Kidney tubule cell (primary cell): ENCODE results near the gene NT5E.
"Not testable (repeated sequence)": the region's sequence is repeated elsewhere in the genome, so short reads cannot be mapped to it uniquely, and the experiment has no call there.

ENCODE experiments used
- DNase-seq: peaks from one replicate; pipeline ENCODE4 v3.0.0-alpha.2; 2018; ENCODE audit warnings: low spot score

The NT5E gene

DNA sequence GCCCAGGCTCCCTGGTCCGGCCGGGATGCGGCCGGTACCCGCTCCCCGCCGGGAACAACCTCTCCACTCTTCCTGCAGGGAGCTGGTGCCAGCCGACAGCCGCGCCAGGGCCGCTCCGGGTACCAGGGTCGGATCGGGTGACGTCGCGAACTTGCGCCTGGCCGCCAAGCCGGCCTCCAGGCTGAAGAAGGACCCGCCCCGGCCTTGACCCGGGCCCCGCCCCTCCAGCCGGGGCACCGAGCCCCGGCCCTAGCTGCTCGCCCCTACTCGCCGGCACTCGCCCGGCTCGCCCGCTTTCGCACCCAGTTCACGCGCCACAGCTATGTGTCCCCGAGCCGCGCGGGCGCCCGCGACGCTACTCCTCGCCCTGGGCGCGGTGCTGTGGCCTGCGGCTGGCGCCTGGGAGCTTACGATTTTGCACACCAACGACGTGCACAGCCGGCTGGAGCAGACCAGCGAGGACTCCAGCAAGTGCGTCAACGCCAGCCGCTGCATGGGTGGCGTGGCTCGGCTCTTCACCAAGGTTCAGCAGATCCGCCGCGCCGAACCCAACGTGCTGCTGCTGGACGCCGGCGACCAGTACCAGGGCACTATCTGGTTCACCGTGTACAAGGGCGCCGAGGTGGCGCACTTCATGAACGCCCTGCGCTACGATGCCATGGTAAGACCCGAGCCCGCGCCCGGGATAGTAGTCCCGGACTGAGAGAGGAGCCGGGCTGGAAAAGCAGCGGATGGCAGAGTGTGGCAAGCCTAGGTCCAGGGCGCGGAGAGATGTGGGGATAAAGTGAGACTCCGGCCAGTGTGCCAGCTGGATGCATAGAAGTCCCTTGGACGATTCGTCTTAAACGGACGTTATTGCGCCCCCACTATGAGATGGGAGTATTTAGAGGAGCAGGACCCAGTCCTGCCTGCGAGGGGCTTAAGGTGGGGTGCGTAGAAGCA is at the start of gene NT5E:
Gene NT5E, plus strand, starts transcription at position 266 of the 942 bp plus-strand sequence. Its CDS starts 57 bp downstream, at position 323.
- DNase-seq: peak; percentile 89

DNA sequence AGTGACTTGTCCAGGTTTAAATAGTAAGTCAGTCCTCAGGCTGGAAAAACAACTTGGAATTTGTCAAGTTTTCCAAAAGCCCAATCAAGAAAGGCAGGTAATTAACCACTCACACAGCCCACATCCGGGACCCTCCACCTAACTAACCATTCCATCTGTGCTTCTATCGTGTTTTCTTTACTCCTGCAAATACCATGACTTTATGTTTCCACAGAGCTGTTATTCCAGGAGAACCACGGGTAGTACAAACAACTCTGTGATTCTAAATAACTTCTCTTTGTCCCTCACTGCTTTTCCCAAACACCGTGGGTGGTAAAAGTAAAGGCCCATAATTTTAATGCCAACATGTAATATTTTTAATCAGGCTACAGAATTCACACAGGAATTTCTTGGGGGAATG is 49.6 kb upstream of the NT5E start:
- no peak for DNase-seq

DNA sequence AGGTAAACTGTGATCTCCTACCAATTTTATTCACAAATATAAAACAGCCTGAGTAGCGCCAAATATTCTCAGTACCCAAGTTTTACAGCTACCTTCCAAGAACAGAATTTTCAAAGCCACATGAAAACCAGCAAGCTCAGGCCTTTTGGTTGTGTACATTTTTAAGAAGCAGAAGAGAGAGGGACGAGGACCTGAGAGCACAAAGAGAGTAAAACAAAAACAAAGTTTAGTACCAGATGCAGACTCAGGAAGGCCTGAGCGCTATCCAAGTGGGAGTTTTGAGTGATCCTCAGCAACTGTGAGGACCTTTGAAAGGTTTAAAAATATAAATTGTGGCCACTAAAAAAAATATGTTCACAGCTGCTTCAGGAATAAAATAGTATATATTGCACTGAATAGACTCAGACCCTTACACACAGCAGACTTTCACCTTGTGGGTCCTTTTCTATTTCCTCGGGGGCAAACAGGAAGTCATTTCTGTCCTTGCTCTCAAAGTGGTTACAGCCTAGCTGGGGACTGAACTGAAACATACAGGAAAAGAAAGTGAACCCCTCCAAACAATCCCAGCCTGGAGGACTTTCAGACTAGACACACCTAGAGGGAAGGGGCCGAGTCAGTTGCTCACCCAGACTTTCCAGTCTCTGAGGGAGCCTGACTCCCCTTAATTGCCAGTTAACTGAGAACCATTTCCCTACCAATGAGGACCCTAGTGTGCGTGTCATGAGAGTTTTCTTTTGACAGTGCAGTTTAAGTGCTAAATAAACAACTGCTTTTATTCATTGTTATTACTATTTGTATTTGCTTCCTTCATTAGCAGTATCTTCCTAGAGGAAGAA is 48.5 kb upstream of the NT5E start:
- no peak for DNase-seq

DNA sequence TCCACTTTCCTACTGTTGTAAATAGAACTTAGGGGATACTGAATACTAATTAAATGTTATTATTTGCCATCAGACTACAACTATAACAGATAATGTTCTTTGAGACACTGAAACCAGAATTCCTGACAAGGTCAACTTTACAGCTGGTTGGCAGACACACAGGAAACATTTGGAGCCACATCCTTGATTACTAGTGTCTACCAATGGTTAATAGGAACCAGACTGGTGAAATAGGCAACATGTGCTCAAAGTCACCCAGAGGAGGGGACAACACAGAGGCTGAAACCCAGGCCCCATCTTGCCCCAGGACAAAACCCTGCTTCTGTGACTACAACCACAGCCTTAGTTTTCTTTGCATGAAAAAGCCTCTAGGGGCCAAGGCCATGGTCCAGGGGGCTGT is 47.8 kb upstream of the NT5E start:
- no peak for DNase-seq

DNA sequence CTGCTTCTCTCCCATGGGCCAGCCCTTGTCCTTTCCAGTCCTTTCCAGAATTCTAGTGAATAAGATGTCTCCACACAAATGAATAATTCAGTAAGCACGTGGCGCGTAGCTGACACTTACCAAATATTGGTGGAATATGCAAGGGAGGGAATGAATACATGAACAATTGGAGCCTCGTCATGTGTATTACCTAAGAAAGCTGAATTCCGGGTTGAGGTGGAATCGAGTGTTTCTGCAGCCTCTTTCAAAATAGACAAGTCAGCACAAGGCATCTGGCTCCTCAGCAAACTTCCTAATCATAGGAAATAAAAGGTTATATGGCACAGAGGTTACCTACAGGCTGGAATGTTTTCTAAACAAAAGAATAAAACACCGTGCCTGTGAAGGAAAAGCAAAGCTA is 47.0 kb upstream of the NT5E start:
- no peak for DNase-seq

DNA sequence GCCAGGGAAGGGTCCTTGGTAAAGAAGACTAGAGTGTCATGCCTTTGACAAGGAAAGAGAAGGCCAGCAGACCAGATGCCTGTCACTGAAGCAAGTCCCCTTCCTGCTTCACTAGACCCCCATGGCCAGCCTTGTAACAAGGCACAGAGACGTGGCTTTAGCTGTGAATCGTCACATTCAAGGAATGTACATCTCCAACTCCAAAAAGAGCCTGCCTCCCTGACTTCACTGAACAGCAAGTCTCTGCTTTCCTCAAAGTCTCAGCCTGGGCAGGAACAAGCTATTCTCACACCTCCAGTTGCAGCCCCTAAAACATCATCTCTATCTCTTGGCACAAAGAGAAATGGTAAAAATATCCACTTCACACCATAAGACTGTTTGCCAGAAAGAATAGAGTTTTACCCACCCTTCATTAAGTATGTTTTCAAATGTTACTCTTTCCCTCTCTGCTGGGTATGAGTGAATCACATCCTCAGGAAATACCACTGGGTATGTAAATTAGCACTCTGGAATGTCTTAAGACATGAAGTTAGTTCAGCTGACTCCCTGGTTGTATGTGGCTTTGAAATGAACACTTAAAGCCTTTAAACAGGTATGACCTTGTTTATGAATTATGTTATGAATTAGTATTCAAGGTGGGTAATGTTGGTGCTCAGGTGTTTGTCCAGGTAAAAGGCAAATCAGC is 46.4 kb upstream of the NT5E start:
- DNase-seq: peak; percentile 90

GRCh38 chr6:85404016-85404563 is 45.8 kb upstream of the NT5E start:
- not testable (repeated sequence) for DNase-seq

DNA sequence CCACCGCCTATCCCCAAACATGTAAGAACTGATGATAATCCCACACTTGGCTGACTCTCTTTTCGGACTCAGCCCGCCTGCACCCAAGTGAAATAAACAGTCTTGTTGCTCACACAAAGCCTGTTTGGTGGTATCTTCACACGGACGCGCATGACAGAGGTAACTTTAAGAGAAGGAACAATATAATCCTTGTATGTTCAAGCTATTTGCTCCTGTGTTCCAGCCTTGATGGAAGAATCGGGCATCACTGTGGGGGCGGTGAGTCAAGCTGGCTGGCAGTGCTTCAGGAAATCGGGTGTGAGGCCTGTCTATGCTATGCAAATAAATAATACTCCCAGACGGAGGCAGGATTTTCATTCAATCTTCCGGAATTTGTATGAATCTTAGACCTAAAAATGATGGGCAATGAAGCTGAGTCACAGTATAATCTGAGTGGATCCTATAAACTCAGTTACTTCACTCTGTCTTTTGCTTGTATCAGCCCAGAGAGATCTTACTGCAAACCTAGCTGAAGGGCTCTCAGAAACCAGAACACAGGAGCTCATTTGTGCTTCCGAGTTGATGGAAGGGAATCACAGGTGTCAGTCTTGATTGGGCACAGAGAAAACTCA is 45.2 kb upstream of the NT5E start:
- peak; percentile 95 for DNase-seq

- peak; percentile 84 for DNase-seq
These were observed 44.6 kb upstream of the NT5E start for GRCh38 chr6:85405175-85405852.

GRCh38 chr6:85405853-85406198 is 44.1 kb upstream of the NT5E start:
- no peak for DNase-seq

- DNase-seq: no peak
These were observed 43.2 kb upstream of the NT5E start for GRCh38 chr6:85406641-85407075.

GRCh38 chr6:85408039-85408438 is 41.8 kb upstream of the NT5E start:
- no peak for DNase-seq

DNA sequence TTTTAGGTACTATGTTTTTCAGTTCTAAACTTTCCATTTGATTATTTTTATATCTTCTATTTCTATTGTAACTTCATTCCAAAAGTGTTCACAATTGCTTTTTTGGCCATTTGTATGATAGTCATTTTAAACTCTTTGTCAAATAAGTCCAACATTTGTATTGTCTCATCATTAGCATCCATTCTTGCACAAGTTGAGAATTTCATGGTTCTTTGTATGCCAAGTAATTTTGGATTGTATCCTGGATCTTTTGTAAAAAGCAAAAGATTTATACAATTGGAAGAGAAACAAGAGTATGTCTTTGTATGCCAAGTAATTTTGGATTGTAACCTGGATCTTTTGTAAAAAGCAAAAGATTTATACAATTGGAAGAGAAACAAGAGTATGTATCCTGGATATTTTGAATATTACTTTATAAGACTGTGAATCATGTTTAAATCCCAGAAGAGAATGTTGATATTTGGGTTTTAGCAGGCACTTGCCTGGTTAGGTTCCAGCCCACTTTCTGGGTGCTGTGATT is 36.9 kb upstream of the NT5E start:
- DNase-seq: no peak

DNA sequence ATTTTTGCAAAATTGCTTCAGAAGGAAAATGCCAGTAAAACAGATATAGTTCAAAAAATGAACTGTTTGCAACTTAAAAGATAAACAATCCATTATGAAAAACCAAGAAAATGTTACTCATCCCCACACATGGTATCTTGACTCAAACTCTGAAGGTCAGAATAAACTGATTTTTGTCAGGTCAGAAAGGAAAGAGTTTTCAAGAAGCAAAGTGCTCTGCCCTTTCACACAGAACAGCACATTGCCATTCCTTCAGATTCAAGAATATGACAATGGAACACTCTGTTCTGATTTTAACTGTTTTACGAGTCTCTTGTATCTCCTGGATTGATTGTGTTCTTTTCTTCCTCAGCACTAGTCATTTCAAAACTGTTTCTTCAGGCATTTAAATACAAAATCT is 33.8 kb upstream of the NT5E start:
- DNase-seq: no peak

DNA sequence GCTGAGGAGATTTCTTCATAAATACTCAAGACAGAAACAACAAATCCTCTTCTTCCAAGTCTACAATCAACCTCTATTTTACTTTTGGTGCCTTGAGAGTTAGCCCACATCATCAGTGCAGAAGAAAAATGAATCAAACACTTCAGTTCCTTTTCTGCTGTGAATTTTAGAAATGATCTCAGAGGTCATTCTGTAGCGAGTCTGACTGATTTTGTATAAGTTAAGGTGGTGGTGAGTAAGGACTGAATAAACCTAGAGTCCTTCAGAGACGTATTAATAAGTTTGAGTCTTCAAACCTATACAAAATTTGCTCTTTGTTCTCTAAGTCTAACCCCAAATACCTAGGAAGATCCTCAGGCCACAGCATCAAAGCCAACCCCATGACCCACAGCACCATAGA is 33.1 kb upstream of the NT5E start:
- no peak for DNase-seq

DNA sequence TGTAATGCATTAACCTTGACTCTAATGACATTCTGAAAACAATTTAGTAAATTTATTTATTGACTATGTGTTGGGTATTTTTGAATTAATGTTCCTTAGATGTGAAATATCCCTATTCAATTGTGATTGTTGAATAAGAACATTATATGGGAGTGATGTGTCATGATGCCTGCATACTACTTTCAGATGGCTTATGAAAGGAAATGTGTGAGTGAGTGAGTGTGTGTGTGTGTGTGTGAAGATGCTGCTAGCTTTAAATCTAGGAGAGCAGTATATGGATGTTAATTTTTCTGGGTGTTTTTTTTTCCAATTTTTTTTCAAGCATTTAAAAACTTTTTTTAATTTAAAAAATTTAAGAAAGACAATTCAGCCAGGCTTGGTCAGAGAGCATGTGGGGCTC is 32.5 kb upstream of the NT5E start:
- DNase-seq: no peak

- DNase-seq: peak; percentile 54
These were observed 31.8 kb upstream of the NT5E start for GRCh38 chr6:85418059-85418458.

- DNase-seq: peak; percentile 9
These were observed 30.7 kb upstream of the NT5E start for GRCh38 chr6:85419046-85419759.

- DNase-seq: no peak
These were observed 29.3 kb upstream of the NT5E start for GRCh38 chr6:85420551-85420950.

DNA sequence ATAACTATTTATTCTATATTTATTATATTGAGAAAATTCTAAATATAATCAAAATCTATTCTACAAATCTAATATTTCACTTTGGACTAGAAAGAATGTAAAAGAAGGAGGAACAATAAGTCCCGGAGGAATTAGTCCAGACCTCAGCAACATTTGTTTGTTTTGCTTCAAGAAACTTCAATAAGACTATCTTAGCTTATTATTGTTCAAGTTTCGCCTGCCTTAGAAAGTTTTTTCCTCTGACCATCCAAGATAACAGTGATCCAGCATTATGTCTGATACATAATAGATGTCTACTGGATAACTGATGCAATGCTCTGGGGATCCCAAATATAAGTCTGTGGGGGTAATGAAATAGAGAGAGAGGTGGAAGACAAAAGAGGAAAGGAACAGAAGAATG is 28.7 kb upstream of the NT5E start:
- DNase-seq: no peak
